GM21717 (cell line): ENCODE data around the gene L3MBTL2.

Source experiments
- ATAC-seq: cut with Tn5 transposase; IDR thresholded peaks from one replicate; pipeline ENCODE4 v1.9.1; 2021; ENCODE audit warnings: mild to moderate bottlenecking, moderate library complexity; ENCODE audit not compliant: unreplicated experiment

L3MBTL2 gene

GRCh38 chr22:41206719-41207118 is 1.6 kb downstream of the L3MBTL2 start:
- no peak for ATAC-seq

GRCh38 chr22:41215409-41215808 is 10.3 kb downstream of the L3MBTL2 start:
- ATAC-seq: no peak

GRCh38 chr22:41215926-41216325 is 10.8 kb downstream of the L3MBTL2 start:
- ATAC-seq: no peak

- ATAC-seq: no peak
Observed at GRCh38 chr22:41216984-41217383, 11.9 kb downstream of the L3MBTL2 start.

GRCh38 chr22:41217553-41218157 is 12.5 kb downstream of the L3MBTL2 start:
- ATAC-seq: no peak

GRCh38 chr22:41222846-41223507 is 17.9 kb downstream of the L3MBTL2 start:
- no peak for ATAC-seq

GRCh38 chr22:41223535-41223934 is 18.4 kb downstream of the L3MBTL2 start:
- no peak for ATAC-seq

- ATAC-seq: no peak
Observed at GRCh38 chr22:41226723-41227655, 21.9 kb downstream of the L3MBTL2 start.

GRCh38 chr22:41229215-41229614 is 24.1 kb downstream of the L3MBTL2 start:
- ATAC-seq: no peak

- no peak for ATAC-seq
Observed at GRCh38 chr22:41229730-41230400, 24.8 kb downstream of the L3MBTL2 start.

- ATAC-seq: no peak
Observed at GRCh38 chr22:41230401-41230785, 25.3 kb downstream of the L3MBTL2 start.

GRCh38 chr22:41231369-41231768 is 26.3 kb downstream of the L3MBTL2 start:
- no peak for ATAC-seq

- ATAC-seq: no peak
Observed at GRCh38 chr22:41234815-41235695, 29.9 kb downstream of the L3MBTL2 start.

GRCh38 chr22:41237036-41237706 is 32.1 kb downstream of the L3MBTL2 start:
- no peak for ATAC-seq

- peak; percentile 69 for ATAC-seq
Observed at GRCh38 chr22:41237707-41238569, 32.8 kb downstream of the L3MBTL2 start.

GRCh38 chr22:41238570-41239442 is 33.7 kb downstream of the L3MBTL2 start:
- ATAC-seq: no peak

- no peak for ATAC-seq
Observed at GRCh38 chr22:41239443-41240128, 34.5 kb downstream of the L3MBTL2 start.
